Naive thymus-derived CD8-positive, alpha-beta T cell (primary cell): Measurements from ENCODE around the gene ABCA13. TPM values are rescaled to one million over a fixed set of nuclear protein-coding genes. Genes with fewer than 3 reads are reported as not detected.
A peak's percentile ranks its signal among the peaks of the same experiment; 100 is the strongest.

Source experiments
- ATAC-seq, 2 donors: fragments of 150-1000 bp; cut with Tn5 transposase in 1 of 2; sonication (Bioruptor Pico), chemical (Tn5 transposase) in 1 of 2; 1 replicate in 1 of 2; 2 replicates in 1 of 2; pipeline ENCODE4 v1.10.0; 2021; ENCODE audit warnings: mild to moderate bottlenecking in 2 of 2, moderate library complexity in 2 of 2
- POLR2A ChIA-PET: fragments of 350-600 bp; sonication (Branson Sonifier 250); formaldehyde crosslinking; loops from one replicate; lab custom pipeline; 2021; ENCODE audit warnings: antibody characterized with exemption; lab: Charles Lee
- DNase-seq, 10 donors: peaks; one replicate each; pipeline versions ENCODE4 v3.0.0 to v3.0.0-alpha.2; 2020 to 2022
- H3K27ac Mint-ChIP-seq, 10 donors: one replicate each; pipeline ENCODE4 v1.8.0; 2020 to 2022; ENCODE audit warnings: mild to moderate bottlenecking in 10 of 10, mixed read lengths in 10 of 10, moderate library complexity in 4 of 10, inconsistent platforms in 1 of 10
- H3K27me3 Mint-ChIP-seq, 5 donors: one replicate each; pipeline ENCODE4 v1.8.0; 2021 to 2022; ENCODE audit warnings: mixed read lengths in 5 of 5
- H3K36me3 Mint-ChIP-seq, 3 donors: one replicate each; pipeline ENCODE4 v1.8.0; 2020 to 2022; ENCODE audit warnings: mixed read lengths in 3 of 3, mild to moderate bottlenecking in 2 of 3, inconsistent platforms in 1 of 3
- H3K4me1 Mint-ChIP-seq, 4 donors: one replicate each; pipeline ENCODE4 v1.8.0; 2021 to 2022; ENCODE audit warnings: mixed read lengths in 4 of 4
- H3K4me3 Mint-ChIP-seq, 10 donors: one replicate each; pipeline ENCODE4 v1.8.0; 2020 to 2022; ENCODE audit warnings: mild to moderate bottlenecking in 10 of 10, mixed read lengths in 10 of 10, moderate library complexity in 6 of 10, inconsistent platforms in 1 of 10
- H3K9me3 Mint-ChIP-seq, 9 donors: one replicate each; pipeline ENCODE4 v1.8.0; 2020 to 2022; ENCODE audit warnings: mixed read lengths in 9 of 9, mild to moderate bottlenecking in 3 of 9, inconsistent platforms in 1 of 9, moderate library complexity in 1 of 9
- polyA plus RNA-seq, 3 donors: library from polyadenylated mRNA; unstranded; fragments of 300-500 nt; fragmentation: Illumina TruSeq; gene quantifications; one replicate each; pipeline ENCODE4 v1.2.3, GENCODE V29; 2021
- total RNA-seq, 8 experiments: library from RNA in 2 of 8; stranded (reverse) in 2 of 8; gene quantifications; one replicate each; pipeline ENCODE4 v1.2.3 and lab custom pipeline; 2021 to 2026

Gene ABCA13
- total and polyA plus RNA-seq, 5 experiments from 2014 or later: not detected

DNA sequence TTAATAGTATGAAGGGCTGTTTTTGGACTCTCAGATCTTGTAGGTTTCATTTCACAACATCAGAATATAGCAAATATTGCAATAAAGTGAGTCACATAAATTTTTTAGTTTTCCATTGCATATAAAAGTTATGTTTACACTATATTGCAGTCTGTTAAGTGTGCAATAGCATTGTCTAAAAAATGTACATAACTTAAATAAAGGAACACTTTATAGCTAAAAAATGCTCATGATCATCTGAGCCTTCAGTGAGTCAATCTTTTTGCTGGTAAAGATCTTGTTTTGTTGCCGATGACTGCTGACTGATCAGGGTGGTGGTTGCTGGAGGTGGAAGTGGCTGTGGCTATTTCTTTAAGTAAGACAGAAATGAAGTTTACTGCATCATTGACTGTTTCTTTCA is 42.0 kb downstream of the ABCA13 start:
- Mint-ChIP-seq H3K4me1 (no peaks in the 10 kb centered on the region), H3K27ac (no peak overlapping the region), H3K27me3 (peaks cover 4 to 26% (median 7%) of the 10 kb centered on the region in 5 donors), H3K4me3 (no peak overlapping the region), H3K36me3 (peaks cover 0 to 23% (median 0%) of the 10 kb centered on the region in 3 donors), H3K9me3 (peaks cover 0 to 15% (median 10%) of the 10 kb centered on the region in 9 donors)
- DNase-seq: no peak
- no peak for ATAC-seq
- POLR2A ChIA-PET: no interaction called here

DNA sequence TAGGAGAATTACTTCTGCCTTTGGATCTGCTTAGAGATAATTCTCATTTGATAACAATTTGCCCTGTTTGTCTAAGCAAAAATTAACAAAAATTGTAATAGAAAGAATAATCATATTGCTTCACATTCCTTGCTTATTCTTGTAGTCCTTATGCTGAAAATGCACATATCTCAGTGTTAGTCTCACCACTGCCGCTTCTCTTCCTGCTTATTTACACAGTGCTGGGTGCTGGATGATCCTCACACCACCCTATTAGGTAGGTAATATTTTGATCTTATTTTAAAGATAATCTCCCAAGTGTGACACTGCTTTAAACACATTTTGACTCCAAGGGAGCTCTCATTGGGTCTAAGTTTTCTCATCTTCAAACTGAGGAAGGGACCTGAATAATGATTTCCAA is 46.0 kb downstream of the ABCA13 start:
- H3K9me3 Mint-ChIP-seq: peaks cover 0 to 14% (median 7%) of the 10 kb centered on the region in 9 donors
- no peak overlapping the region for H3K27ac Mint-ChIP-seq
- H3K36me3 Mint-ChIP-seq: peaks cover 0 to 11% (median 0%) of the 10 kb centered on the region in 3 donors
- no peak for DNase-seq
- no peak overlapping the region for H3K4me3 Mint-ChIP-seq
- ATAC-seq: no peak
- POLR2A ChIA-PET: no interaction called here
- no peaks in the 10 kb centered on the region for H3K4me1 Mint-ChIP-seq
- peaks cover 0 to 14% (median 5%) of the 10 kb centered on the region in 5 donors for H3K27me3 Mint-ChIP-seq

DNA sequence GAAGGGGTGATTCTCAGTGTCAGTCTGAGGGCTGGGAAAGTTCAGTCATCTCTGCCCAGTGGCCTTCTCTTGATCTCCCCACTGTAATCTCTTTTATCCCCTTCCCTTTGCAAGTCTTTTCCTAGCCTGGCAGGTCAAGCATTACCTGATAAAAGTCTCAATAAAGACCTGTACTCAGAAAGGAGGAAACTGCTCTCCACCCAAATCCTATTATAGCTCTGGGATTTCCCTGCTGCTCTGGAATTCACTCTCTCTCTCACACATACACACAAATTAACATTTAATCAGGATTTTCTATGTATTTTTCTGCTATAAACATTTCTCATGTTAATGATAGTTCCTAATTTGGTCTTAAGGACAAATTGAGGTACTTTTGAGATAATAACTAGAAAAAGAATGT is 46.5 kb downstream of the ABCA13 start:
- DNase-seq (no peak), ATAC-seq (no peak)
- no peak overlapping the region for H3K4me3 Mint-ChIP-seq
- H3K9me3 Mint-ChIP-seq: peaks cover 0 to 14% (median 5%) of the 10 kb centered on the region in 9 donors
- no peak overlapping the region for H3K27ac Mint-ChIP-seq
- no peaks in the 10 kb centered on the region for H3K4me1 Mint-ChIP-seq
- H3K36me3 Mint-ChIP-seq: peaks cover 0 to 9% (median 0%) of the 10 kb centered on the region in 3 donors
- H3K27me3 Mint-ChIP-seq: peaks cover 0 to 19% (median 5%) of the 10 kb centered on the region in 5 donors
- POLR2A ChIA-PET: no interaction called here

DNA sequence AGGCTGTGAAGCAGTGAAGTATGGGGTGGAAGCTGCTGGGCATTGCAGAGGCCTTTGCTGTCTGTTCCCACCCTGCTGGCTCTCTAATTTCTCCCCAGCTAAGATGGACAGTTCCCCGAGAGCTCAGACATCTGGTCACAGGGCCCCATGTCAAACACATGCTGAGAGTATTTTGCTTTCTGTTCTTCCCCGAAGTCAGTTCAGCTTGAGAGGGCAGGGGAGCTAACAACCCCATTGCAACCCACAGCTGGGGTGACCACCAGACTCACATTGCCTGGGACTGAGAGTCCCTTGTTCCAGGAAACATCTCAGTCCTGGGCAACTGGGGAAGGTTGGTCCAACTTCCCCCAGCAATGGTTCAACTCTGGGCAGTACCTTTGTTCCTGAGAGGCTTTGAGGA is 52.8 kb downstream of the ABCA13 start:
- ATAC-seq (no peak), DNase-seq (no peak)
- H3K36me3 Mint-ChIP-seq: no peaks in the 10 kb centered on the region
- no peak overlapping the region for H3K4me3 Mint-ChIP-seq
- H3K27me3 Mint-ChIP-seq: peaks cover 2 to 30% (median 7%) of the 10 kb centered on the region in 5 donors
- H3K27ac Mint-ChIP-seq: no peak overlapping the region
- H3K9me3 Mint-ChIP-seq: peaks cover 0 to 2% (median 0%) of the 10 kb centered on the region in 9 donors
- POLR2A ChIA-PET: no interaction called here
- no peaks in the 10 kb centered on the region for H3K4me1 Mint-ChIP-seq

DNA sequence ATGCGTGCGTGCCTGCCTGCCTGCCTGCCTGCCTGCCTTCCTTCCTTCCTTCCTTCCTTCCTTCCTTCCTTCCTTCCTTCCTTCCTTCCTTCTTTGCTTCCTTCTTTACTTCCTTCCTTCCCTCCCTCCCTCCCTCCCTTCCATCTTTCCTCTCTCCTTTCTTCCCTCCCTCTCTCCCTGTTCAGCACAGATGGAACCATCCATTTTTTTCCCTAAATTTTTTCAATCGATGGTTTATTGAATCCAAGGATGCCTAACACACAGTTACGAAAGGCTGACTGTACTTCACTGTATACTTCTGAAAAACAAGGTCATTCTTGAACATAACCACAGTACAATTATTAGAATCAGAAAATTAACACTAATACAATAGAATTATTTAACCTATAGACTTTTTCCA is 53.8 kb downstream of the ABCA13 start:
- Mint-ChIP-seq H3K9me3 (peaks cover 0 to 2% (median 0%) of the 10 kb centered on the region in 9 donors), H3K27me3 (peaks cover 2 to 24% (median 7%) of the 10 kb centered on the region in 5 donors), H3K4me1 (no peaks in the 10 kb centered on the region), H3K27ac (no peak overlapping the region), H3K4me3 (no peak overlapping the region), H3K36me3 (no peaks in the 10 kb centered on the region)
- DNase-seq (no peak), ATAC-seq (no peak)
- POLR2A ChIA-PET: no interaction called here

DNA sequence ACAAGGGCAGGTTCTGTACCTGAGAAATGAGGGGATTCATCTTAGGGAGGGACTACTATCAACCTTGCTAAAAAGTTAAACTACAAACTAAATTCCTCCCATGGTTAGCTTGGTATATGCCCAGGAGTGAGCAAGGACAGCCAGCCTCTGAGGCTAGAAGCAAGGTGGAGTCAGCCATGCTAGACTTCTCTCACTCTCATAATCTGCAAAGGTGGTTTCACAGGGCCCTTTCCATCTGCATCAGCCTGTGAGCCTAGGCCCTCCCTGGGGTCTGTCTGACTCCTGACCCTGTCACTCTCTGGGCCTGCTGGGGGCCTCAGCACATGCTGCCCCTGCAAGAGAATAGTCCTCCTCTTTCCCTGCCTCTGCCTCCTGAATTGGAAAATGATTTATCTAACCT is 66.1 kb downstream of the ABCA13 start:
- Mint-ChIP-seq H3K9me3 (peaks cover 0 to 14% (median 6%) of the 10 kb centered on the region in 9 donors), H3K27me3 (peaks cover 0 to 12% (median 4%) of the 10 kb centered on the region in 5 donors), H3K4me1 (no peaks in the 10 kb centered on the region), H3K27ac (peak overlapping the region in 1 of 10 donors; percentile 49), H3K4me3 (no peak overlapping the region), H3K36me3 (no peaks in the 10 kb centered on the region)
- no peak for ATAC-seq
- POLR2A ChIA-PET: no interaction called here
- DNase-seq: no peak

DNA sequence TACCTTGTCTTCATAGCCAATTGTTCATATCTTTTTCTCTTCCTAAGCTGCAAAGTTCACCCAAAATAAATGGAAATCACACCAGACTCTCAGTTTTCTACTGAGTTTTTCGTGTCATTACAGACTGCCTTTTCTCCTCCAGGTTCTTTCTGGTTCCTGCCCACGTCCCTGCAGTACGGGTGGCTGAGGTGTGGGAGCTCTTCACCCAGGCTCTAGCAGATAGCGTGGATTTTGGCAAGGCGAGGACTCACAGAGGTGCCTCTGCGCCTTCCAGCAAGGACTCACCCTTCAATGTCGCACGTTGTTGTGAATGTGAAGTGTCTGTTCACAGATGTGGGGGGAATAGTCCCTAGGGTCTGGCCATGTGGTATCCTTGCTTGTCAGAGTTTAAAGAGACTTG is 71.6 kb downstream of the ABCA13 start:
- Mint-ChIP-seq H3K36me3 (no peaks in the 10 kb centered on the region), H3K9me3 (no peaks in the 10 kb centered on the region), H3K27ac (no peak overlapping the region), H3K4me3 (no peak overlapping the region), H3K4me1 (peaks cover 0 to 3% (median 0%) of the 10 kb centered on the region in 4 donors), H3K27me3 (peaks cover 0 to 26% (median 11%) of the 10 kb centered on the region in 5 donors)
- DNase-seq (no peak), ATAC-seq (no peak)
- POLR2A ChIA-PET: no interaction called here

DNA sequence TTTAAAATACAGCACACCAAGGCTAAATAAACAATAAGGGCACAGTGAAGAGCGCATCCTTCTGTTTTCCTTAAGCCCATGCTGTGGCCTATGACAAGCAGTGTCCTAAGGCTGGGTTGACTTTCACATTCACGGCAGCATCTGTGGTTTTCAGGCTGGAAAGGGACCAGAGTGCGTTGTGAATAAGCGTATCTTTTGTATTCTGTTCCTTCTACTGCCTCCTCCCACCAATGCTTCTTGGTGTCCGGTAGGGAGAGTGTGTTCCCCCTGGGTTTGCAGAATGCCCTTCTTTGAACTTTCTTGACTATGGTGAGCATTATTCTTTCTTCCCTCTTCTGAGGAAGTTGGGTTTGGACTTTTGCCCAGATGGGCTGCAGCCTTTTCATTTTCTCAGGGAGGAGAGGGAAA is 73.6 kb downstream of the ABCA13 start:
- Mint-ChIP-seq H3K9me3 (no peaks in the 10 kb centered on the region), H3K36me3 (no peaks in the 10 kb centered on the region), H3K27ac (no peak overlapping the region), H3K4me3 (no peak overlapping the region), H3K4me1 (peaks cover 0 to 3% (median 0%) of the 10 kb centered on the region in 4 donors), H3K27me3 (peaks cover 0 to 26% (median 9%) of the 10 kb centered on the region in 5 donors)
- no peak for DNase-seq
- POLR2A ChIA-PET: no interaction called here
- ATAC-seq: no peak

DNA sequence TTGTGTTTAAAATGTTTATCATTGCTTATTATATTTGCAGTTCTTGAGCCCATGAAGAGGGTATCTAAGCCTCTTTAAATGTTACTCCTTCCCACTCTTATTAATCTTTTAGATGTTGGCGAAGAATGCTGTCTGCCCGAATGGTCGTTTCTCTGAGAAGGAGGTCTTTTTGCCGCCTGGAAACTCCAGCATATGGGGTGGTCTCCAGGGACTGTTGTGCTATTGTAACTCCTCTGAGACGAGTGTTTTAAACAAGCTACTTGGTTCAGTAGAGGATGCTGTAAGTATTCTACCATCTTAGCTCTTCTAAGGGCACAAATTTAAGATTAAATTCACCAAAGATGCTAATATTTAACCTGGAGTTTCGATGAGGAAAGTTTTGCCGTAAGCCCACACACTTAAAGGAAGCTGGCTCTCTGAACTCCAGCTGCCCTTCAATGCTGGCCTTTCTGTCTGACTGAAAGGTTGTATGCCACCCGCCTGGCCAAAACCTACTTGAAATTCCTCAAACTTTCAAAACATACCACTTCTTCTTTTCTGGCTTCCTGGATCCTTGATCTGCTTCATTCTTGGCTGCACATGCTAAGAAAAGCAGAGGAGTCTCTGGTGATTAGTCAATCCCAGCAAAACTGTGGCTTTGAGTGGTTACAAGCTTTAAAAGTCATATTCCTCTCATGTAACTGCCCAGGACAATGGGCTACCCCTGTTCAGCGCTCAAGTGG is 74.7 kb downstream of the ABCA13 start:
- H3K27ac Mint-ChIP-seq: no peak overlapping the region
- H3K9me3 Mint-ChIP-seq: no peaks in the 10 kb centered on the region
- POLR2A ChIA-PET: no interaction called here
- peaks cover 0 to 3% (median 0%) of the 10 kb centered on the region in 4 donors for H3K4me1 Mint-ChIP-seq
- H3K36me3 Mint-ChIP-seq: no peaks in the 10 kb centered on the region
- H3K27me3 Mint-ChIP-seq: peaks cover 0 to 26% (median 9%) of the 10 kb centered on the region in 5 donors
- no peak for DNase-seq
- no peak for ATAC-seq
- no peak overlapping the region for H3K4me3 Mint-ChIP-seq

DNA sequence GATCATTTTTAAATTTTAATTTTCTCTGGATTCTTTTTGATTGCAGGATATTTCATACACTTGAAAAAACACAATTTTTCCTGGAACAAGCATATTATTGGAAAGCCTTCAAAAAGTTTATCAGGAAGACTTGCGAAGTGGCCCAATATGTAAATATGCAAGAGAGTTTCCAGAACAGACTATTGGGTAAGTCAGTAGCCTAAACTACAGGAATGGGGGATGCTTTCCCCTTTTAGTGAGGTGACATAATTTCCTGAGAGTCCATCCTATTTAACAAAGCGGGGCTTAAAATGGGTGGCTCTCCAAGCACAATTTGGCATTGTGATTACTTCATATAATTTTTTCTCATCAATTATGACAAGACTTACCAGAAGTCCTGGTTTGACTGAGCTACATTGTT is 77.9 kb downstream of the ABCA13 start:
- no peaks in the 10 kb centered on the region for H3K36me3 Mint-ChIP-seq
- no peaks in the 10 kb centered on the region for H3K9me3 Mint-ChIP-seq
- H3K27me3 Mint-ChIP-seq: peaks cover 0 to 5% (median 3%) of the 10 kb centered on the region in 5 donors
- POLR2A ChIA-PET: no interaction called here
- no peak overlapping the region for H3K27ac Mint-ChIP-seq
- peaks cover 0 to 3% (median 1%) of the 10 kb centered on the region in 4 donors for H3K4me1 Mint-ChIP-seq
- DNase-seq: no peak
- no peak overlapping the region for H3K4me3 Mint-ChIP-seq
- no peak for ATAC-seq

DNA sequence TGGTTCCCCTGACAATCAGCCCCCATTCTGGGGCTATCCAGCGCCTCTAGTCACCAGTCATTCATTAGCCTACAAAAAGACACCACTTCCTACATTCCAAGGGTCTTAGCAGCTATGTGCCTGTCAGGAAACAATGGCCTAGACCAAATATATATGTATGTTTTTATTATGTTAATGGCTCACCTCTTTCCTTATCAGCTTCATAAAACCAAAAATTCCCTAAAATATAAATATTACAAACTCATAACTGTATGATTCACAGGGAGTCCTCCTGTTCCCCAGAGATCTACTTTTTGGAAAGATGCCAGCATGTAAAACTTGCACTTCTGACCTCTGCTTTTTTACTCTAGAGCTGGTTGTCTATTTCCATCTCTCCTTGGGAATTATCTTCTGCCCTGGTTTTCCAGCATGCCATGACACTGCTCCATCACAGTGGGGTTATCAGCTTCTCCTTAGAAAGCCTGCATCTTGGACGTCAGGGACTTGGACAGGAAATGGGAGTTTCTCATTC is 79.2 kb downstream of the ABCA13 start:
- no peaks in the 10 kb centered on the region for H3K36me3 Mint-ChIP-seq
- ATAC-seq: no peak
- peaks cover 0 to 4% (median 0%) of the 10 kb centered on the region in 5 donors for H3K27me3 Mint-ChIP-seq
- DNase-seq: no peak
- H3K27ac Mint-ChIP-seq: no peak overlapping the region
- no peak overlapping the region for H3K4me3 Mint-ChIP-seq
- POLR2A ChIA-PET: no interaction called here
- peaks cover 0 to 3% (median 1%) of the 10 kb centered on the region in 4 donors for H3K4me1 Mint-ChIP-seq
- no peaks in the 10 kb centered on the region for H3K9me3 Mint-ChIP-seq

DNA sequence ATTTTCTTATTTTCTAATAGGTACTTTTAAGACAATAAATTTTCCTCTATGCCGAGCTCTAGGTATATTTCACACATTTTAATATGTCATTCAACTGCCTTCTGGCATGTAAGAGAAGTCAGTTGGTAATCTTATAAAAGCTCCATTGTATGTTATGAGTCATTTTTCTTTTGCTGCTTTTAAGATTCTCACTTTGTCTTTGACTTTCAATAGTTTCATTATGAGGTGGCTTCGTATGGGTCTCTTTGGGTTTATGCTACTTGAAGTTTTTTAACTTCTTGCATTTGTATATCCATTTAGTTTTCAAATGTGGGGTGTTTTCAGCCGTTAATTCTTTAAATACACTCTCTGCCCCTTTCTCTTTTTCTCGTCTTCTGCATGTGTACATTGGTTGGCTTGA is 80.5 kb downstream of the ABCA13 start:
- POLR2A ChIA-PET: no interaction called here
- Mint-ChIP-seq H3K27me3 (peaks cover 0 to 6% (median 0%) of the 10 kb centered on the region in 5 donors), H3K36me3 (no peaks in the 10 kb centered on the region), H3K27ac (no peak overlapping the region), H3K4me1 (peaks cover 0 to 2% (median 0%) of the 10 kb centered on the region in 4 donors), H3K4me3 (no peak overlapping the region), H3K9me3 (peaks cover 0 to 4% (median 0%) of the 10 kb centered on the region in 9 donors)
- ATAC-seq (no peak), DNase-seq (no peak)

DNA sequence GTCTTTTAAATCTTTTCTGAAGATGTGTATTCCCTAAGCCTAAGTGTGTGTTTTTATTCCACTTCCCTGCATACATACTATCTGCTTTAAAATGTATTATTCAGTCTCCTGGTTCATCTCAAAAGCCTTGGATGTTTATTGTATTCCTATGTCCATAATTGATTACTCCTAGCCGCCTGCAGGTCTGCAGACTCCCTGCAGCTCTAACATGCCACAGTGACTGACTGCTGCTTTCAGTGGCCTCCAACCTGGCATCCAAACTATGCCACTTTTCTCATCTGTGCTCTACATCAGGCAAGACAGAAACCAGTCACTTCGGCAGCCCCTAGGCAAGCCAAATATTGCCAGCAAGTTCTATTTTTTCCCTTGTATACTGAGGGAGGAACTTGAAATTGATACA is 81.7 kb downstream of the ABCA13 start:
- Mint-ChIP-seq H3K36me3 (no peaks in the 10 kb centered on the region), H3K27ac (no peak overlapping the region), H3K4me3 (no peak overlapping the region), H3K27me3 (peaks cover 0 to 13% (median 0%) of the 10 kb centered on the region in 5 donors), H3K9me3 (peaks cover 0 to 4% (median 0%) of the 10 kb centered on the region in 9 donors), H3K4me1 (peaks cover 0 to 2% (median 0%) of the 10 kb centered on the region in 4 donors)
- DNase-seq (no peak), ATAC-seq (no peak)
- POLR2A ChIA-PET: no interaction called here
